ENCODE results near the gene HSPE1. TPM values are rescaled to one million over a fixed set of nuclear protein-coding genes. Genes with fewer than 3 reads are reported as not detected.

HSPE1 gene
- total RNA-seq, 1 experiment from 2014 or later: 372 TPM

GRCh38 chr2:197486175-197486574 lies 14.0 kb upstream of the HSPE1 start (continued):
- TF ChIP-seq, protein P1, sequence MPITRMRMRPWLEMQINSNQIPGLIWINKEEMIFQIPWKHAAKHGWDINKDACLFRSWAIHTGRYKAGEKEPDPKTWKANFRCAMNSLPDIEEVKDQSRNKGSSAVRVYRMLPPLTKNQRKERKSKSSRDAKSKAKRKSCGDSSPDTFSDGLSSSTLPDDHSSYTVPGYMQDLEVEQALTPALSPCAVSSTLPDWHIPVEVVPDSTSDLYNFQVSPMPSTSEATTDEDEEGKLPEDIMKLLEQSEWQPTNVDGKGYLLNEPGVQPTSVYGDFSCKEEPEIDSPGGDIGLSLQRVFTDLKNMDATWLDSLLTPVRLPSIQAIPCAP (CRISPR knock-in tag; IDR thresholded peaks at IDR 0.05): no peak
- TF ChIP-seq GTF2I (CRISPR knock-in tag; conservative IDR thresholded peaks at IDR 0.05) (no peak), ZBTB43 (CRISPR knock-in tag; IDR thresholded peaks at IDR 0.05) (no peak), JAZF1 (CRISPR knock-in tag; IDR thresholded peaks at IDR 0.05) (no peak), ZNF263 (CRISPR knock-in tag; IDR thresholded peaks at IDR 0.05; ENCODE audit: low read depth) (no peak), MLX (CRISPR knock-in tag; IDR thresholded peaks at IDR 0.05) (no peak), NFYB (CRISPR knock-in tag; conservative IDR thresholded peaks at IDR 0.05; ENCODE audit: low read depth) (no peak)
- TF ChIP-seq, protein P2, sequence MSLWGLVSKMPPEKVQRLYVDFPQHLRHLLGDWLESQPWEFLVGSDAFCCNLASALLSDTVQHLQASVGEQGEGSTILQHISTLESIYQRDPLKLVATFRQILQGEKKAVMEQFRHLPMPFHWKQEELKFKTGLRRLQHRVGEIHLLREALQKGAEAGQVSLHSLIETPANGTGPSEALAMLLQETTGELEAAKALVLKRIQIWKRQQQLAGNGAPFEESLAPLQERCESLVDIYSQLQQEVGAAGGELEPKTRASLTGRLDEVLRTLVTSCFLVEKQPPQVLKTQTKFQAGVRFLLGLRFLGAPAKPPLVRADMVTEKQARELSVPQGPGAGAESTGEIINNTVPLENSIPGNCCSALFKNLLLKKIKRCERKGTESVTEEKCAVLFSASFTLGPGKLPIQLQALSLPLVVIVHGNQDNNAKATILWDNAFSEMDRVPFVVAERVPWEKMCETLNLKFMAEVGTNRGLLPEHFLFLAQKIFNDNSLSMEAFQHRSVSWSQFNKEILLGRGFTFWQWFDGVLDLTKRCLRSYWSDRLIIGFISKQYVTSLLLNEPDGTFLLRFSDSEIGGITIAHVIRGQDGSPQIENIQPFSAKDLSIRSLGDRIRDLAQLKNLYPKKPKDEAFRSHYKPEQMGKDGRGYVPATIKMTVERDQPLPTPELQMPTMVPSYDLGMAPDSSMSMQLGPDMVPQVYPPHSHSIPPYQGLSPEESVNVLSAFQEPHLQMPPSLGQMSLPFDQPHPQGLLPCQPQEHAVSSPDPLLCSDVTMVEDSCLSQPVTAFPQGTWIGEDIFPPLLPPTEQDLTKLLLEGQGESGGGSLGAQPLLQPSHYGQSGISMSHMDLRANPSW (CRISPR knock-in tag; conservative IDR thresholded peaks at IDR 0.05; ENCODE audit: low read depth): no peak

DNA sequence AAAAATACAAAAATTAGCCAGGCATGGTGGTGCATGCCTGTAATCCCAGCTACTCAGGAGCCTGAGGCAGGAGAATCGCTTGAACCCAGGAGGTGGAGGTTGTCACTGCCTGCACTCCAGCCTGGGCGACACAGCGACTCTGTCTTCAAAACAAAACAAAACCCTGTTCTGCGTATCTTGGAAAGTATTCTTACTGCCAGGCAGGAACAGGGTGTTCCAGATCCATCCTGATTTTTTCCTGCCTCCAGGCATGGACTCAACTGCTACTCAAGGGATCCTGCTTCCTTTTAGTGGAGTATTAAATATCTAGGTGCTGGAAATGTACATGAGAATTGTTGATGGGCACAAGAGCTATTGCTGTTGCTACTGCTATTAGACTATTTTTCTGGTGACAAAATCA lies 12.8 kb upstream of the HSPE1 start:
- ChIA-PET CTCF (no interaction called here), POLR2A (interaction anchor here (1.2 kb wide), 1 partner anchor 13 kb away, joined by 3 read pairs; the partner anchor contains the start of gene HSPE1)
- no peak overlapping the region for H3K4me3 Mint-ChIP-seq
- peaks cover 10% of the 10 kb centered on the region; the same call in 1 of the 2 replicates for H3K9me3 Mint-ChIP-seq
- ATAC-seq: no peak
- peaks cover 84% of the 10 kb centered on the region for H3K36me3 Mint-ChIP-seq
- H3K27ac Mint-ChIP-seq: peak overlapping the region; percentile 42; the same call in 1 of the 2 replicates
- H3K27me3 Mint-ChIP-seq (ENCODE audit: low read depth): no peaks in the 10 kb centered on the region
- no peaks in the 10 kb centered on the region for H3K4me1 Mint-ChIP-seq
- no peak for DNase-seq (ENCODE audit: low spot score)
- TF ChIP-seq CREM (CRISPR knock-in tag; IDR thresholded peaks at IDR 0.05) (no peak), USF2 (CRISPR knock-in tag; IDR thresholded peaks at IDR 0.05) (no peak), ARID4B (CRISPR knock-in tag; IDR thresholded peaks at IDR 0.05; ENCODE audit: borderline replicate concordance) (no peak), NFATC4 (CRISPR knock-in tag; IDR thresholded peaks at IDR 0.05) (no peak), GTF2I (CRISPR knock-in tag; conservative IDR thresholded peaks at IDR 0.05) (no peak), ZNF263 (CRISPR knock-in tag; IDR thresholded peaks at IDR 0.05; ENCODE audit: low read depth) (no peak), EMX1 (CRISPR knock-in tag; IDR thresholded peaks at IDR 0.05) (no peak), TCF7 (CRISPR knock-in tag; IDR thresholded peaks at IDR 0.05; ENCODE audit: low read depth) (no peak), ATF1 (CRISPR knock-in tag; IDR thresholded peaks at IDR 0.05) (no peak)
- TF ChIP-seq, protein P2 (CRISPR knock-in tag; conservative IDR thresholded peaks at IDR 0.05; ENCODE audit: low read depth): no peak
- TF ChIP-seq, protein P3, sequence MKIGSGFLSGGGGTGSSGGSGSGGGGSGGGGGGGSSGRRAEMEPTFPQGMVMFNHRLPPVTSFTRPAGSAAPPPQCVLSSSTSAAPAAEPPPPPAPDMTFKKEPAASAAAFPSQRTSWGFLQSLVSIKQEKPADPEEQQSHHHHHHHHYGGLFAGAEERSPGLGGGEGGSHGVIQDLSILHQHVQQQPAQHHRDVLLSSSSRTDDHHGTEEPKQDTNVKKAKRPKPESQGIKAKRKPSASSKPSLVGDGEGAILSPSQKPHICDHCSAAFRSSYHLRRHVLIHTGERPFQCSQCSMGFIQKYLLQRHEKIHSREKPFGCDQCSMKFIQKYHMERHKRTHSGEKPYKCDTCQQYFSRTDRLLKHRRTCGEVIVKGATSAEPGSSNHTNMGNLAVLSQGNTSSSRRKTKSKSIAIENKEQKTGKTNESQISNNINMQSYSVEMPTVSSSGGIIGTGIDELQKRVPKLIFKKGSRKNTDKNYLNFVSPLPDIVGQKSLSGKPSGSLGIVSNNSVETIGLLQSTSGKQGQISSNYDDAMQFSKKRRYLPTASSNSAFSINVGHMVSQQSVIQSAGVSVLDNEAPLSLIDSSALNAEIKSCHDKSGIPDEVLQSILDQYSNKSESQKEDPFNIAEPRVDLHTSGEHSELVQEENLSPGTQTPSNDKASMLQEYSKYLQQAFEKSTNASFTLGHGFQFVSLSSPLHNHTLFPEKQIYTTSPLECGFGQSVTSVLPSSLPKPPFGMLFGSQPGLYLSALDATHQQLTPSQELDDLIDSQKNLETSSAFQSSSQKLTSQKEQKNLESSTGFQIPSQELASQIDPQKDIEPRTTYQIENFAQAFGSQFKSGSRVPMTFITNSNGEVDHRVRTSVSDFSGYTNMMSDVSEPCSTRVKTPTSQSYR (CRISPR knock-in tag; IDR thresholded peaks at IDR 0.05): no peak
